HG03520 (cell line): ENCODE measurements around the gene P2RX3.
A peak's percentile ranks its signal among the peaks of the same experiment; 100 is the strongest.
"Not testable (repeated sequence)": the region's sequence is repeated elsewhere in the genome, so short reads cannot be mapped to it uniquely, and the experiment has no call there.

Source experiments
- ATAC-seq: cut with Tn5 transposase; IDR thresholded peaks from one replicate; pipeline ENCODE4 v1.9.1; 2021; ENCODE audit warnings: mild to moderate bottlenecking, moderate library complexity; ENCODE audit not compliant: unreplicated experiment

Gene P2RX3

GRCh38 chr11:57394203-57394965 lies 56.2 kb downstream of the P2RX3 start:
- ATAC-seq, result no peak

- ATAC-seq, result no peak
Measured at GRCh38 chr11:57395905-57396623, 57.9 kb downstream of the P2RX3 start.

- no peak for ATAC-seq
Measured at GRCh38 chr11:57396744-57397143, 58.6 kb downstream of the P2RX3 start.

- ATAC-seq, result no peak
Measured at GRCh38 chr11:57397394-57397990, 59.3 kb downstream of the P2RX3 start.

GRCh38 chr11:57399221-57399620 lies 61.1 kb downstream of the P2RX3 start:
- no peak for ATAC-seq

GRCh38 chr11:57399972-57400578 lies 61.9 kb downstream of the P2RX3 start:
- no peak for ATAC-seq

GRCh38 chr11:57402188-57403002 lies 64.2 kb downstream of the P2RX3 start:
- no peak for ATAC-seq

GRCh38 chr11:57403003-57403801 lies 65.0 kb downstream of the P2RX3 start:
- ATAC-seq, result not testable (repeated sequence)

- ATAC-seq, result no peak
Measured at GRCh38 chr11:57403802-57404147, 65.6 kb downstream of the P2RX3 start.

GRCh38 chr11:57405271-57405860 lies 67.2 kb downstream of the P2RX3 start:
- no peak for ATAC-seq

GRCh38 chr11:57406337-57406904 lies 68.3 kb downstream of the P2RX3 start:
- peak; percentile 81 for ATAC-seq

- ATAC-seq, result no peak
Measured at GRCh38 chr11:57407010-57407920, 69.1 kb downstream of the P2RX3 start.

GRCh38 chr11:57407941-57408475 lies 69.9 kb downstream of the P2RX3 start:
- ATAC-seq, result no peak

GRCh38 chr11:57408771-57409170 lies 70.6 kb downstream of the P2RX3 start:
- no peak for ATAC-seq

- ATAC-seq, result no peak
Measured at GRCh38 chr11:57409321-57410100, 71.4 kb downstream of the P2RX3 start.

GRCh38 chr11:57410287-57410686 lies 72.1 kb downstream of the P2RX3 start:
- ATAC-seq, result no peak

- ATAC-seq, result no peak
Measured at GRCh38 chr11:57413681-57414080, 75.5 kb downstream of the P2RX3 start.
